ENCODE results near the gene TRANK1. TPM values are rescaled to one million over a fixed set of nuclear protein-coding genes. Genes with fewer than 3 reads are reported as not detected.

TRANK1 gene
- polyA plus RNA-seq, 1 experiment = 22.4 TPM

GRCh38 chr3:36833160-36833814, 111.6 kb downstream of the TRANK1 start:
- no peak for DNase-seq (ENCODE audit: low read depth, low spot score)
- ChIA-PET CTCF (interaction anchor here (2.2 kb wide), 1 partner anchor 34 kb away, joined by 5 read pairs; no protein-coding TSS in a partner anchor), POLR2A (no interaction called here)
- no peak overlapping the region for H3K4me3 ChIP-seq (ENCODE audit: low read depth, low read length)
- no peaks in the 10 kb centered on the region for H3K9me3 ChIP-seq (ENCODE audit: control insufficient read depth, insufficient read depth, low read length)
- H3K27ac ChIP-seq (ENCODE audit: low read depth, low read length) = no peak overlapping the region
- H3K27me3 ChIP-seq (ENCODE audit: control insufficient read depth, insufficient read depth, low read length) = no peaks in the 10 kb centered on the region
- TF ChIP-seq CTCF (IDR thresholded peaks at IDR 0.05; ENCODE audit: low read depth, low read length) = no peak

- Histone ChIP-seq H3K4me3 (ENCODE audit: low read depth, low read length) (no peak overlapping the region), H3K9me3 (ENCODE audit: control insufficient read depth, insufficient read depth, low read length) (no peaks in the 10 kb centered on the region), H3K27me3 (ENCODE audit: control insufficient read depth, insufficient read depth, low read length) (no peaks in the 10 kb centered on the region), H3K27ac (ENCODE audit: low read depth, low read length) (no peak overlapping the region)
- ChIA-PET CTCF (interaction anchor here (0.7 to 2.2 kb wide), 2 partner anchors 35 to 82 kb away, joined by 3 to 5 read pairs; no protein-coding TSS in a partner anchor), POLR2A (no interaction called here)
- no peak for DNase-seq (ENCODE audit: low read depth, low spot score)
- no peak for TF ChIP-seq CTCF (IDR thresholded peaks at IDR 0.05; ENCODE audit: low read depth, low read length)
These were observed 112.4 kb downstream of the TRANK1 start for GRCh38 chr3:36832406-36832805.

- POLR2A ChIA-PET = no interaction called here
- no peak for DNase-seq (ENCODE audit: low read depth, low spot score)
- TF ChIP-seq CTCF (IDR thresholded peaks at IDR 0.05; ENCODE audit: low read depth, low read length) = no peak
These were observed 117.7 kb downstream of the TRANK1 start for GRCh38 chr3:36827133-36827532.

GRCh38 chr3:36826240-36826639, 118.6 kb downstream of the TRANK1 start:
- H3K27ac ChIP-seq (ENCODE audit: low read depth, low read length) = no peak overlapping the region
- no peaks in the 10 kb centered on the region for H3K9me3 ChIP-seq (ENCODE audit: control insufficient read depth, insufficient read depth, low read length)
- no peaks in the 10 kb centered on the region for H3K27me3 ChIP-seq (ENCODE audit: control insufficient read depth, insufficient read depth, low read length)
- POLR2A ChIA-PET = no interaction called here
- no peak overlapping the region for H3K4me3 ChIP-seq (ENCODE audit: low read depth, low read length)
- DNase-seq (ENCODE audit: low read depth, low spot score) = no peak
- TF ChIP-seq CTCF (IDR thresholded peaks at IDR 0.05; ENCODE audit: low read depth, low read length) = no peak
- CTCF ChIA-PET = interaction anchor here (0.6 to 1.1 kb wide), 4 partner anchors 43 to 134 kb away, joined by 3 to 6 read pairs (median 4); no protein-coding TSS in a partner anchor

More at GRCh38 chr3:36827133-36827532, 117.7 kb downstream of the TRANK1 start:
- Histone ChIP-seq H3K27me3 (ENCODE audit: control insufficient read depth, insufficient read depth, low read length) (no peaks in the 10 kb centered on the region), H3K9me3 (ENCODE audit: control insufficient read depth, insufficient read depth, low read length) (no peaks in the 10 kb centered on the region), H3K4me3 (ENCODE audit: low read depth, low read length) (no peak overlapping the region), H3K27ac (ENCODE audit: low read depth, low read length) (no peak overlapping the region)
- CTCF ChIA-PET = interaction anchor here (0.6 to 1.0 kb wide), 3 partner anchors 126 to 133 kb away, joined by 3 to 6 read pairs (median 4); no protein-coding TSS in a partner anchor

- Histone ChIP-seq H3K27ac (ENCODE audit: low read depth, low read length) (no peak overlapping the region), H3K27me3 (ENCODE audit: control insufficient read depth, insufficient read depth, low read length) (no peaks in the 10 kb centered on the region), H3K9me3 (ENCODE audit: control insufficient read depth, insufficient read depth, low read length) (no peaks in the 10 kb centered on the region), H3K4me3 (ENCODE audit: low read depth, low read length) (no peak overlapping the region)
- no peak for TF ChIP-seq CTCF (IDR thresholded peaks at IDR 0.05; ENCODE audit: low read depth, low read length)
- DNase-seq (ENCODE audit: low read depth, low spot score) = no peak
- ChIA-PET POLR2A (no interaction called here), CTCF (no interaction called here)
These were observed 120.4 kb downstream of the TRANK1 start for GRCh38 chr3:36824443-36824842.

All from AG04450 (cell line).